Gastrocnemius medialis (tissue), 4 donors: ENCODE measurements around the gene HLTF.

Experiments used
- POLR2A ChIP-seq, 2 donors: fragments of 450-650 bp; IDR thresholded peaks; one replicate each; pipeline ENCODE4 v1.6.1; 2017; ENCODE audit warnings: antibody characterized with exemption in 2 of 2, mild to moderate bottlenecking in 2 of 2, moderate library complexity in 2 of 2
- TF ChIP-seq, protein P1 (sequence below), 5 experiments: fragments of 450-650 bp in 3 of 5; fragments of 200-600 bp in 2 of 5; sonication (generic) in 2 of 5; IDR thresholded peaks in 4 of 5; conservative IDR thresholded peaks in 1 of 5; 1 replicate in 4 of 5; 2 replicates in 1 of 5; pipeline ENCODE4 v1.5.1; 2016 to 2019; ENCODE audit warnings: antibody characterized with exemption in 5 of 5, mild to moderate bottlenecking in 3 of 5, moderate library complexity in 3 of 5

GRCh38 chr3:149115114-149115513 is 28.8 kb upstream of the HLTF start:
- TF ChIP-seq, protein P1, sequence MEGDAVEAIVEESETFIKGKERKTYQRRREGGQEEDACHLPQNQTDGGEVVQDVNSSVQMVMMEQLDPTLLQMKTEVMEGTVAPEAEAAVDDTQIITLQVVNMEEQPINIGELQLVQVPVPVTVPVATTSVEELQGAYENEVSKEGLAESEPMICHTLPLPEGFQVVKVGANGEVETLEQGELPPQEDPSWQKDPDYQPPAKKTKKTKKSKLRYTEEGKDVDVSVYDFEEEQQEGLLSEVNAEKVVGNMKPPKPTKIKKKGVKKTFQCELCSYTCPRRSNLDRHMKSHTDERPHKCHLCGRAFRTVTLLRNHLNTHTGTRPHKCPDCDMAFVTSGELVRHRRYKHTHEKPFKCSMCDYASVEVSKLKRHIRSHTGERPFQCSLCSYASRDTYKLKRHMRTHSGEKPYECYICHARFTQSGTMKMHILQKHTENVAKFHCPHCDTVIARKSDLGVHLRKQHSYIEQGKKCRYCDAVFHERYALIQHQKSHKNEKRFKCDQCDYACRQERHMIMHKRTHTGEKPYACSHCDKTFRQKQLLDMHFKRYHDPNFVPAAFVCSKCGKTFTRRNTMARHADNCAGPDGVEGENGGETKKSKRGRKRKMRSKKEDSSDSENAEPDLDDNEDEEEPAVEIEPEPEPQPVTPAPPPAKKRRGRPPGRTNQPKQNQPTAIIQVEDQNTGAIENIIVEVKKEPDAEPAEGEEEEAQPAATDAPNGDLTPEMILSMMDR (IDR thresholded peaks at IDR 0.05 in 4 of 5, conservative IDR thresholded peaks at IDR 0.05 in 1 of 5) = no peak
- TF ChIP-seq POLR2A (IDR thresholded peaks at IDR 0.05) = no peak
